ENCODE results near the gene INTS6L.

INTS6L gene, protein sequence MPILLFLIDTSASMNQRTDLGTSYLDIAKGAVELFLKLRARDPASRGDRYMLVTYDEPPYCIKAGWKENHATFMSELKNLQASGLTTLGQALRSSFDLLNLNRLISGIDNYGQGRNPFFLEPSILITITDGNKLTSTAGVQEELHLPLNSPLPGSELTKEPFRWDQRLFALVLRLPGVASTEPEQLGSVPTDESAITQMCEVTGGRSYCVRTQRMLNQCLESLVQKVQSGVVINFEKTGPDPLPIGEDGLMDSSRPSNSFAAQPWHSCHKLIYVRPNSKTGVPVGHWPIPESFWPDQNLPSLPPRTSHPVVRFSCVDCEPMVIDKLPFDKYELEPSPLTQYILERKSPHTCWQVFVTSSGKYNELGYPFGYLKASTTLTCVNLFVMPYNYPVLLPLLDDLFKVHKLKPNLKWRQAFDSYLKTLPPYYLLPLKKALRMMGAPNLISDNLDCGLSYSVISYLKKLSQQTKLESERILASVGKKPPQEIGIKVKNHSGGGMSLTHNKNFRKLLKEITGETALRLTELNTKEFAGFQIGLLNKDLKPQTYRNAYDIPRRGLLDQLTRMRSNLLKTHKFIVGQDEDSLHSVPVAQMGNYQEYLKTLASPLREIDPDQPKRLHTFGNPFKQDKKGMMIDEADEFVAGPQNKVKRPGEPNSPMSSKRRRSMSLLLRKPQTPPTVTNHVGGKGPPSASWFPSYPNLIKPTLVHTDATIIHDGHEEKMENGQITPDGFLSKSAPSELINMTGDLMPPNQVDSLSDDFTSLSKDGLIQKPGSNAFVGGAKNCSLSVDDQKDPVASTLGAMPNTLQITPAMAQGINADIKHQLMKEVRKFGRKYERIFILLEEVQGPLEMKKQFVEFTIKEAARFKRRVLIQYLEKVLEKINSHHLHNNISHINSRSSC

DNA sequence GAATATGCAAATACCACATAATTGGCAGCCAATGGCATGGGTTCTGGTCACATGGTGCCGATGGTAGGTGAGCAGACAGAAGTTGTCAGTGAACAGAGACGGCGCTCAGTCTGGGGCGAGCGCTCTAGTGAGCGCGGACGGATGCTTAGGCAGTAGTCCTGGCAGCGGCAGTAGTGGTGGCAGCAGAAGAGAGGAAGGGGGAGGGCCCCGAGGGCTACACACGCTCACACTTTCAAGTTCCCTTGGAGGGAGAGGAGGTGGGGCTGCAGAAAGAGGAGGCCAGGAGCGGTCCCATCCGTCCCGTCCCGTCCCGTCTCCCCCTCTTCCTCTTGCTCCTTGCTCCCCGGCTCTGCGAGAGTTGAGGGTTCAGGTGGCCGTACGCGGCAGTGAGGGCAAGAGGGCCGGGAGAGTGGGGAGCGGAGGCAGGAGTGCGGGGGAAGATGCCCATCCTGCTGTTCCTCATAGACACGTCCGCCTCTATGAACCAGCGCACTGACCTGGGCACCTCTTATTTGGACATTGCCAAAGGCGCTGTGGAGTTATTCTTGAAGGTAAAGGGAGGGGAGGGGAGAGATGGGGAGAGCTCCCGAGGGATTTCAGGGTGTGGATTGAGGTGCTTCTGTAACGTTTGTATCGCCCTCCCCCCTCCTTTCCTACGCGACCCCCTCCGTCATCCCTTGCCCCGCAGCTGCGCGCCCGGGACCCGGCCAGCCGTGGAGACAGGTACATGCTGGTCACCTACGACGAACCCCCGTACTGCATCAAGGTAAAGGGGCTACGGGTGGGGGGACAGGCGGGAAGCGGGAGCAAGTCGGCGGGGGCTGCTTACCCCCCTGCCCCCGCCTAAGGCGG lies at the start of gene INTS6L:
Gene INTS6L, plus strand, starts transcription at position 108 of the 852 bp plus-strand sequence. Its CDS starts 333 bp downstream, at position 441.
- peak; percentile 39 for FAIRE-seq

DNA sequence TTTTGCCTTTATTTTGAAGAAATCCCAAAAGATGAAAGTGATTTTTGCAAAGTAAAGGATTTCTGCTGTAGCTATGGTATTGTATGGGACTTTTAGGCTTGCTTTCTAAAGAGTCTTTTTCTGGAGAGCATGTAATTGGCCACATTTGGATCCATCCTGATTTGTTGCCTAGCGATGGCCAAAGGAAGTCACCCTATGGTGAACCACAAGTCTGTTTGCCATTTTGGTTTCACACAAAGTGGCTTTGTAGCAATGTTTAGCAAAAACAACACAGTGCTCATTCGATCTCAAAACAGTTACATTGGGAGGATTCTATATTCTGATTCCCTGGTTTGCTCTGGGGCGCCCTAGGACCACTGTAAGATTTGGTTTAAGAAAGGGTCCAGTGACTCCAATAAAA lies 44.1 kb upstream of the INTS6L start:
- no peak for FAIRE-seq

DNA sequence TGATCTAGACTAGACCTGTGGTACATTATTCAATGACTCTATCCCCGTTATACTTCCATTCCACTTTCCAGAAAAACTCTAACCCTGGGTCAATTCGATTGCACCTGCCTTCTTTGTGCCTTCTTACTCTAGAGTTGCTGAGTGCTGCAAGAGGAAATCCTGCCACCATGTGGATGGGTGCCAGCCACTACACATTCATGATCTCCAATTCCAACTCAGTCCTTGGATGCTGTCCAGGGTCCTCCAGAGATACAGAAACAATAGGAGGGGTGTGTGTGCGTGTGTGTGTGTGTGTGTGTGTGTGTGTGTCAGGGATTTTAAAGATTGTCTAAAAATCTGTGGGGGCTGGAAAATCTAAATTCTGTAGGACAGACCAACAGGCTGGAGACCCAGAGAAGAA lies 42.9 kb upstream of the INTS6L start:
- no peak for FAIRE-seq

- no peak for FAIRE-seq
These were observed 40.4 kb upstream of the INTS6L start for GRCh38 chrX:135480076-135480475.

GRCh38 chrX:135481696-135482179 lies 38.7 kb upstream of the INTS6L start:
- FAIRE-seq, result no peak

DNA sequence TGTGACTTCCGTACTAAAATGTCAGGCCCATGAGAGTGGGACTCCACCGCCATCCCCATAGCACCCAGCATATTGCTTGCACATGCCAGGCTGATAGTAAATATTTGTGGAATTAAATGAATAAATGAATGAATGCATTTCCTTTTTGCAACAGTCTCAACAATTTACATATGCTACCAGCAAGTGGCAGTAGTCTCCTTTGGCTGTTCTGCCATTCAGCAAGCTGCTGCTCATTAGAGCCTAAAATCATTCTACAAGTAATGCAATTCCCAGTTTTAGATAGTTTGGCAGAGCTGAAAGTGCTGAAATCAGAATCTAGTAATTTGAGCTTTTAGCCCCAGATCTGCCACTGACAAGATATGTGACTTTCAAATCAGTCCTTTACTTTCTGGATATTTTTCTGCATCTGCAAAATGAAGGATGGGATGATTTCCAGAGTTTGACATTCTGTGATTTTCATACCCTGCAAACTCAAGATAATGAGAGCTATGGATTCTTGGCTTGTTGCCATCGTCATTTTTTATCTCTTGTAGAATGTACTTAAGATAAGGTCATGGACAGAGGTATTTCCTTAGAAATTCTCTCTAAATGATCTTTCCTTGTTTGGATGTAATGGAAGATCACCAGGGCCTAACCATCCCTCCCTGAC lies 35.7 kb upstream of the INTS6L start:
- FAIRE-seq, result no peak

- FAIRE-seq, result no peak
These were observed 30.9 kb upstream of the INTS6L start for GRCh38 chrX:135489542-135489941.

- no peak for FAIRE-seq
These were observed 29.4 kb upstream of the INTS6L start for GRCh38 chrX:135490979-135491514.

- FAIRE-seq, result no peak
These were observed 26.0 kb upstream of the INTS6L start for GRCh38 chrX:135494453-135494852.

- no peak for FAIRE-seq
These were observed 22.7 kb upstream of the INTS6L start for GRCh38 chrX:135497736-135498135.

GRCh38 chrX:135498236-135498635 lies 22.2 kb upstream of the INTS6L start:
- FAIRE-seq, result no peak

- no peak for FAIRE-seq
These were observed 15.1 kb upstream of the INTS6L start for GRCh38 chrX:135505351-135505750.

- no peak for FAIRE-seq
These were observed 10.6 kb upstream of the INTS6L start for GRCh38 chrX:135509885-135510284.

GRCh38 chrX:135512508-135513129 lies 7.8 kb upstream of the INTS6L start:
- FAIRE-seq, result no peak

- no peak for FAIRE-seq
These were observed 7.3 kb upstream of the INTS6L start for GRCh38 chrX:135513130-135513515.

DNA sequence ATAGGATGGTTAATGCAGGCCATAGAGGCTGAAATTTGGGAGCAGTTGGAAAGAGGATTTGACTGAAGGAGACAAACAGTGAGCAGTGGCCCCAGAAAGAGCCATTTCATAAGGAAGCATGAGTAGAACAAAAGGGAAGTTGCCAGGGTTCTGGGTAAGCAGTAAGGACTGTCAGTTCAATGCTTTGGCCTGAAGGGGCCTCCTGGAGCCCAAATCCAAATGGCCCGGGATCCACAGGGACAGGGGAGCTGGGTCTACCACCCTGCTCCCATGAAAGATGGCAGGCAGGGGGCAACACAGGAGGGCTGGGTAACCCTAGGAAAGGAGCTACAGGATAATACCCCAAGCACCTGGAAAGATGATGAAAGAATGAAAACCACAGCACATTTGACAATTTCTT lies 4.1 kb upstream of the INTS6L start:
- no peak for FAIRE-seq

- no peak for FAIRE-seq
These were observed 2.3 kb upstream of the INTS6L start for GRCh38 chrX:135518161-135518560.

DNA sequence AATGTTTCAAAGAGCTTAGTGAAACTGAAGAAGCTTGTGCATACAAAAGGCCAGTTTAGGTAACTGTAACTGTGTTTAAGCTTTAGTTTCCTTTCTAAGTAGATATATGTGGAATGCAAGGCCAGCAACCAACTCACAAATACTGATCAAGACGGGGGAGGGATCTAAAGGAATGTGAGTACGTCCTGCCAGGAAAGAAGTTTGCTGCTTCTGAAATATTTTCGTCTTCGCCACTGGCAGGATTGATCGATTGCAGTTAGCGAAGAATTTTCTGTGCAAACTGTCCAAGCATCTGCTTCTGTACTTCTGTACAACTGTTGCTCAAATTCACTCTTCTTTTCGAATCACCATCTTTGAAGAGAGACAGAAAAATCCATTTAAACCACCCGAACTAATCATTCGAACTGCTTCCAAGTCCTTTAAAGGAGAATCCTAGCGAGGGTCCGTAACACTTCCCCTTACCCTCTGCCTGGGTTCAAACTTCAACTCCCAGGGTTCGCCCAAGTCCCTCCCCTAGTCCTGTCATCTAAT lies 373 bp upstream of the INTS6L start:
- FAIRE-seq, result no peak

GRCh38 chrX:135521405-135522131 lies 1.1 kb downstream of the INTS6L start:
- FAIRE-seq, result no peak

DNA sequence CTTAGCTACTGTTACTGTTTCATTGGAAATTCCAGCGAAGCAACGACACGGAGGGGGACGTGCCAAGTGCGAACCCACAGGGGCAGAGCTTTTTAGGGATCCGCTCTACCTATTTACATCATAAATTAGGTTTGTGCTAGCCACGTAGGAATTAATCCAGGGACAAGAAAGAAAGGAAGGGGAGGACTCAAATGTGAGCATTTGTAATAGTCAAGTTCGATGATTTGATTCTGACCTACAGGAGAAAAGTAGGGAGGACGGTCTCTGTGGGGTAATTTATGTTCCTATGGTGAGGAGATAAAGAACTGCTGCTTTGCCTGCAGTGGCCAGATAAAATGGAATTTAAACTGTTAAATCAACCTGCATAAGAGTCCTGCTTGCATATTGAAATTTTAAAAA lies 1.7 kb downstream of the INTS6L start:
- no peak for FAIRE-seq
